Measurements from ENCODE around the gene CDKL5. TPM values are rescaled to one million over a fixed set of nuclear protein-coding genes. Genes with fewer than 3 reads are reported as not detected.
"Not testable (repeated sequence)": the region's sequence is repeated elsewhere in the genome, so short reads cannot be mapped to it uniquely, and the experiment has no call there.

Gene CDKL5
- total RNA-seq, 2 donors from 2014 or later, result 2.9 to 3.6 TPM

- ATAC-seq, result no peak
- no peak overlapping the region for H3K4me3 Mint-ChIP-seq
- H3K36me3 Mint-ChIP-seq (ENCODE audit: low read depth), result no peaks in the 10 kb centered on the region
- H3K27ac Mint-ChIP-seq, result no peak overlapping the region
- H3K4me1 Mint-ChIP-seq, result no peaks in the 10 kb centered on the region
- no peak for DNase-seq
- no peaks in the 10 kb centered on the region for H3K27me3 Mint-ChIP-seq
- H3K9me3 ChIP-seq (ENCODE audit: control insufficient read depth, low read length, poor library complexity, severe bottlenecking), result no peaks in the 10 kb centered on the region
These were observed 135.6 kb downstream of the CDKL5 start for GRCh38 chrX:18561020-18561419.

- H3K36me3 Mint-ChIP-seq (ENCODE audit: low read depth), result no peaks in the 10 kb centered on the region
- DNase-seq (no peak), ATAC-seq (no peak)
- no peaks in the 10 kb centered on the region for H3K9me3 ChIP-seq (ENCODE audit: control insufficient read depth, low read length, poor library complexity, severe bottlenecking)
- no peak overlapping the region for H3K4me3 Mint-ChIP-seq
- H3K27me3 Mint-ChIP-seq, result no peaks in the 10 kb centered on the region
- H3K4me1 Mint-ChIP-seq, result no peaks in the 10 kb centered on the region
- no peak overlapping the region for H3K27ac Mint-ChIP-seq
These were observed 140.3 kb downstream of the CDKL5 start for GRCh38 chrX:18565727-18566126.

- Mint-ChIP-seq H3K27ac (no peak overlapping the region), H3K4me3 (no peak overlapping the region)
These were observed 141.3 kb downstream of the CDKL5 start for GRCh38 chrX:18566748-18567147.

GRCh38 chrX:18573556-18573955 is 148.1 kb downstream of the CDKL5 start:
- H3K9me3 ChIP-seq (ENCODE audit: control insufficient read depth, low read length, poor library complexity, severe bottlenecking), result no peaks in the 10 kb centered on the region
- DNase-seq (no peak), ATAC-seq (no peak)
- Mint-ChIP-seq H3K36me3 (ENCODE audit: low read depth) (no peaks in the 10 kb centered on the region), H3K4me3 (no peak overlapping the region), H3K27me3 (no peaks in the 10 kb centered on the region), H3K27ac (no peak overlapping the region), H3K4me1 (peaks cover 2% of the 10 kb centered on the region)

More at GRCh38 chrX:18566748-18567147, 141.3 kb downstream of the CDKL5 start:
- no peaks in the 10 kb centered on the region for H3K9me3 ChIP-seq (ENCODE audit: control insufficient read depth, low read length, poor library complexity, severe bottlenecking)
- DNase-seq (no peak), ATAC-seq (no peak)
- Mint-ChIP-seq H3K27me3 (no peaks in the 10 kb centered on the region), H3K36me3 (ENCODE audit: low read depth) (no peaks in the 10 kb centered on the region), H3K4me1 (no peaks in the 10 kb centered on the region)

DNA sequence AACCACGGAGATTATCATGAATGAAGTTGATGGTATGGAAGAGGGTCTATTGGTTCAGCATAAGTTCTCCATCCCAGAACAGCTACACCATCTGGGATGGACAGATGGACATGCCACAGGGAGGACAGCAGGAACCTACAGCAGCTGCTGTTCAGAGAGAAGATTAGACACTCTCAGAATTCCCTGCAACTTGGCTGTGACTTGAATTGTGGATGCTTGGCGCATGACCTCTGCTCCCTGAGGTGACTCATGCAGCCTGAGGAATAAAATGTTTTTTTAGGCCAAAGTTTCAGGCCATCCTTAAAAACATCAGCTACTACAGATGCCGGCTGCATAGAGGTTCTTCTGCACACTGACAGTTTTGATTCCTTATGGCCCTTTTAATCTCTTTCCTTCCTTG is 149.2 kb downstream of the CDKL5 start:
- H3K27ac Mint-ChIP-seq, result no peak overlapping the region

DNA sequence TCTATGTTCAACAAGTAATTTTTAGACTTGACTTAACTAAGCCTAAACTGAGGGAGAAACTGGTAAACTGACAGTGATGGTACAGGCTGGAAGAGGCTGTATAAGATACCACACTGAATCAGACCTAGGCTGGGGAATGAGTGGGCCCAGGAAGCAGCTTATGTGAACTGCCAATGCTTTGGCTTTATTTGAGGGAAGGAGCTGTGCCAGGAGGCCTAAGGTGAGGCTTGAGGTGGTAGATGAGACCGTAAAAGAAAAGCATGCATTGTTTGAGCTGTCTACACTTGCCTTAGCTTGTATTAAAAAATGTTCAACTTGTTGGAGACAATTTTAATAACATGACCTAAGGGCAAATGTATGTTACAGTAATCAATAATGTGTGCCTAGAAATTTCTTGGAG is 150.3 kb downstream of the CDKL5 start:
- ATAC-seq (no peak), DNase-seq (no peak)
- H3K9me3 ChIP-seq (ENCODE audit: control insufficient read depth, low read length, poor library complexity, severe bottlenecking), result no peaks in the 10 kb centered on the region
- Mint-ChIP-seq H3K4me3 (no peak overlapping the region), H3K27ac (no peak overlapping the region), H3K27me3 (no peaks in the 10 kb centered on the region), H3K4me1 (peaks cover 2% of the 10 kb centered on the region), H3K36me3 (ENCODE audit: low read depth) (peaks cover 3% of the 10 kb centered on the region)

More for the DNA sequence above, 149.2 kb downstream of the CDKL5 start:
- Mint-ChIP-seq H3K4me3 (no peak overlapping the region), H3K27me3 (no peaks in the 10 kb centered on the region), H3K4me1 (peaks cover 2% of the 10 kb centered on the region), H3K36me3 (ENCODE audit: low read depth) (no peaks in the 10 kb centered on the region)
- no peak for ATAC-seq
- H3K9me3 ChIP-seq (ENCODE audit: control insufficient read depth, low read length, poor library complexity, severe bottlenecking), result no peaks in the 10 kb centered on the region
- DNase-seq, result no peak

GRCh38 chrX:18577400-18577799 is 152.0 kb downstream of the CDKL5 start:
- DNase-seq (no peak), ATAC-seq (no peak)
- H3K9me3 ChIP-seq (ENCODE audit: control insufficient read depth, low read length, poor library complexity, severe bottlenecking), result no peaks in the 10 kb centered on the region
- Mint-ChIP-seq H3K36me3 (ENCODE audit: low read depth) (peaks cover 3% of the 10 kb centered on the region), H3K4me3 (no peak overlapping the region), H3K27me3 (no peaks in the 10 kb centered on the region), H3K27ac (no peak overlapping the region), H3K4me1 (peaks cover 2% of the 10 kb centered on the region)

DNA sequence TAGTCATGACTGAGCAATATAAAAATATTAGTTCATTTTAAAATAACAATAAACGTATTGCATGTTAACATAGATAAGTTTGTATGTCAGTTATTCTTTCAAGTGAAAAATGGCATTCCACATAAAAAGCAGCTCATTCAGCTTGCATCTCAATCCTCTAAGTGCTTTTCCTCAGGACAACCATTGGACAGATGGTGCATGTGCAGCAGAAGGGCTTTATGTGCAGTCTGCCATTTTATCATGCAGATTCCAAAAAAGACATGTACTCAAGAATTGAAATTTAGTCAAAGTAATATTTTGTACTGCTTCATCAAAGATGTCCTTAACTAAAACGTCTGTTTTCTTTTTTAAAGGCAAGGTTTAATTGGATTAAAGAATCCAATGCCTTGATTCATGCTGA is 153.1 kb downstream of the CDKL5 start:
- ATAC-seq (no peak), DNase-seq (no peak)
- H3K4me3 Mint-ChIP-seq, result no peak overlapping the region
- H3K4me1 Mint-ChIP-seq, result no peaks in the 10 kb centered on the region
- H3K27ac Mint-ChIP-seq, result no peak overlapping the region
- H3K9me3 ChIP-seq (ENCODE audit: control insufficient read depth, low read length, poor library complexity, severe bottlenecking), result no peaks in the 10 kb centered on the region
- peaks cover 3% of the 10 kb centered on the region for H3K36me3 Mint-ChIP-seq (ENCODE audit: low read depth)
- no peaks in the 10 kb centered on the region for H3K27me3 Mint-ChIP-seq

GRCh38 chrX:18579495-18579894 is 154.1 kb downstream of the CDKL5 start:
- Mint-ChIP-seq H3K36me3 (ENCODE audit: low read depth) (peaks cover 3% of the 10 kb centered on the region), H3K4me3 (no peak overlapping the region), H3K27ac (no peak overlapping the region), H3K27me3 (no peaks in the 10 kb centered on the region), H3K4me1 (no peaks in the 10 kb centered on the region)
- no peaks in the 10 kb centered on the region for H3K9me3 ChIP-seq (ENCODE audit: control insufficient read depth, low read length, poor library complexity, severe bottlenecking)
- ATAC-seq, result no peak
- no peak for DNase-seq

GRCh38 chrX:18582910-18583493 is 157.6 kb downstream of the CDKL5 start:
- no peak for DNase-seq
- H3K4me3 Mint-ChIP-seq, result no peak overlapping the region
- H3K36me3 Mint-ChIP-seq (ENCODE audit: low read depth), result peaks cover 3% of the 10 kb centered on the region
- H3K9me3 ChIP-seq (ENCODE audit: control insufficient read depth, low read length, poor library complexity, severe bottlenecking), result no peaks in the 10 kb centered on the region
- H3K27ac Mint-ChIP-seq, result no peak overlapping the region
- H3K27me3 Mint-ChIP-seq, result no peaks in the 10 kb centered on the region
- no peak for ATAC-seq
- no peaks in the 10 kb centered on the region for H3K4me1 Mint-ChIP-seq

DNA sequence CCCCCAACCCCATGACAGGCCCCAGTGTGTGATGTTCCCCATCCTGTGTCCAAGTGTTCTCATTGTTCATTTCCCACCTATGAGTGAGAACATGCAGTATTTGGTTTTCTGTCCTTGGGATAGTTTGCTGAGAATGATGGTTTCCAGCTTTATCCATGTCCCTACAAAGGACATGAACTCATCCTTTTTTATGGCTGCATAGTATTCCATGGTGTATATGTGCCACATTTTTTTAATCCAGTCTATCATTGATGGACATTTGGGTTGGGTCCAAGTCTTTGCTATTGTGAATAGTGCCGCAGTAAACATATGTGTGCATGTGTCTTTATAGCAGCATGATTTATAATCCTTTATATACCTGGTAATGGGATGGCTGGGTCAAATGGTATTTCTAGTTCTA is 163.9 kb downstream of the CDKL5 start:
- H3K27ac Mint-ChIP-seq; H3K4me1 Mint-ChIP-seq; H3K27me3 Mint-ChIP-seq; H3K36me3 Mint-ChIP-seq (ENCODE audit: low read depth); DNase-seq; H3K4me3 Mint-ChIP-seq; H3K9me3 ChIP-seq (ENCODE audit: control insufficient read depth, low read length, poor library complexity, severe bottlenecking); ATAC-seq: not testable (repeated sequence)

- no peaks in the 10 kb centered on the region for H3K9me3 ChIP-seq (ENCODE audit: control insufficient read depth, low read length, poor library complexity, severe bottlenecking)
- no peak overlapping the region for H3K27ac Mint-ChIP-seq
- DNase-seq (no peak), ATAC-seq (no peak)
- H3K4me1 Mint-ChIP-seq, result no peaks in the 10 kb centered on the region
- peaks cover 5% of the 10 kb centered on the region for H3K36me3 Mint-ChIP-seq (ENCODE audit: low read depth)
- no peak overlapping the region for H3K4me3 Mint-ChIP-seq
- H3K27me3 Mint-ChIP-seq, result no peaks in the 10 kb centered on the region
These were observed 166.4 kb downstream of the CDKL5 start for GRCh38 chrX:18591834-18592233.

GRCh38 chrX:18594079-18594478 is 168.7 kb downstream of the CDKL5 start:
- DNase-seq, result no peak
- Mint-ChIP-seq H3K4me1 (no peaks in the 10 kb centered on the region), H3K36me3 (ENCODE audit: low read depth) (peaks cover 5% of the 10 kb centered on the region), H3K27me3 (no peaks in the 10 kb centered on the region), H3K4me3 (no peak overlapping the region), H3K27ac (no peak overlapping the region)
- ATAC-seq, result no peak
- H3K9me3 ChIP-seq (ENCODE audit: control insufficient read depth, low read length, poor library complexity, severe bottlenecking), result no peaks in the 10 kb centered on the region

GRCh38 chrX:18596096-18596495 is 170.7 kb downstream of the CDKL5 start:
- Mint-ChIP-seq H3K27me3 (no peaks in the 10 kb centered on the region), H3K4me1 (no peaks in the 10 kb centered on the region), H3K27ac (no peak overlapping the region), H3K4me3 (no peak overlapping the region), H3K36me3 (ENCODE audit: low read depth) (peaks cover 2% of the 10 kb centered on the region)
- no peak for ATAC-seq
- no peak for DNase-seq
- no peaks in the 10 kb centered on the region for H3K9me3 ChIP-seq (ENCODE audit: control insufficient read depth, low read length, poor library complexity, severe bottlenecking)

Data from T-helper 17 cell (primary cell).